DMS53 treated with DMSO at 0.1 percent for 48 hours (cell line): ENCODE results near the gene EEF2K.

Experiments used
- DNase-seq: peaks from one replicate; lab custom pipeline; 2025; ENCODE audit not compliant: unreplicated experiment; lab: John Stamatoyannopoulos, UW

EEF2K gene

GRCh38 chr16:22314661-22315626, 108.9 kb downstream of the EEF2K start:
- DNase-seq, result no peak

- DNase-seq, result no peak
Observed at GRCh38 chr16:22315979-22316378, 109.9 kb downstream of the EEF2K start.

- no peak for DNase-seq
Observed at GRCh38 chr16:22316411-22316811, 110.3 kb downstream of the EEF2K start.

- DNase-seq, result no peak
Observed at GRCh38 chr16:22317001-22317530, 111.0 kb downstream of the EEF2K start.

GRCh38 chr16:22317625-22318024, 111.5 kb downstream of the EEF2K start:
- no peak for DNase-seq

- DNase-seq, result no peak
Observed at GRCh38 chr16:22318690-22319358, 112.7 kb downstream of the EEF2K start.

- no peak for DNase-seq
Observed at GRCh38 chr16:22320572-22321339, 114.7 kb downstream of the EEF2K start.

- DNase-seq, result peak; percentile 61
Observed at GRCh38 chr16:22321340-22322001, 115.4 kb downstream of the EEF2K start.

GRCh38 chr16:22322021-22322471, 116.0 kb downstream of the EEF2K start:
- DNase-seq, result no peak

GRCh38 chr16:22322741-22323140, 116.7 kb downstream of the EEF2K start:
- DNase-seq, result no peak

GRCh38 chr16:22323173-22323958, 117.3 kb downstream of the EEF2K start:
- no peak for DNase-seq

GRCh38 chr16:22323959-22324786, 118.1 kb downstream of the EEF2K start:
- no peak for DNase-seq

GRCh38 chr16:22324787-22325597, 118.9 kb downstream of the EEF2K start:
- DNase-seq, result no peak

GRCh38 chr16:22325598-22326368, 119.7 kb downstream of the EEF2K start:
- no peak for DNase-seq

GRCh38 chr16:22326369-22326652, 120.2 kb downstream of the EEF2K start:
- DNase-seq, result no peak

GRCh38 chr16:22326771-22327445, 120.8 kb downstream of the EEF2K start:
- DNase-seq, result no peak

GRCh38 chr16:22327446-22327775, 121.3 kb downstream of the EEF2K start:
- no peak for DNase-seq
